Renal pelvis (tissue), 4 donors: ENCODE data around the gene DENND1A. TPM values are rescaled to one million over a fixed set of nuclear protein-coding genes. Genes with fewer than 3 reads are reported as not detected.

Source experiments
- DNase-seq: peaks from one replicate; pipeline ENCODE4 v3.0.0-alpha.2; 2013
- polyA plus RNA-seq, 3 donors: library from polyadenylated mRNA; unstranded; fragments of 120-200 nt; gene quantifications; one replicate each; pipeline ENCODE4 v1.2.1, GENCODE V29; 2013; ENCODE audit not compliant: insufficient read length in 3 of 3

DENND1A gene
- polyA plus RNA-seq, 3 donors = 21.6 to 23.3 (median 22.8) TPM

DNA sequence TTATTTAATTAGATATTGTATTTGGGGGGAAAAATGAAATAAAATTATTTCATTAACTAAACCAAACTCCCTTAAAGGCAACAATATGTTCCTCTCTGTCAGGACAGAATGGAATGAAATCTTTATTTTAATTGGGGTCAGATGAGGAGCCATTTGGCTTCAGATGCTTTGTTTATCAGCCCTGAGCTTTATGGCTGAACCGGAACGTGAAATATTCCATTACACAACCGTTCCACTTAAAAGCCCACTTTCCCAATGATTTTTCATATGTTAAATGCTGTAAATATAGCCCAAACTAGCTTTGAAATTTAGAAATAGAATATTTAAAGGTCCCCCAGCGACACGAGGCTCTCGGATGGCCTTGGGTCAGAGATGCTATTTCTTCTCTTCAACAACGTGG lies 424.4 kb downstream of the DENND1A start:
- no peak for DNase-seq

- no peak for DNase-seq
These were observed 429.6 kb downstream of the DENND1A start for GRCh38 chr9:123500336-123500735.

GRCh38 chr9:123497830-123498229 lies 432.1 kb downstream of the DENND1A start:
- DNase-seq = no peak

DNA sequence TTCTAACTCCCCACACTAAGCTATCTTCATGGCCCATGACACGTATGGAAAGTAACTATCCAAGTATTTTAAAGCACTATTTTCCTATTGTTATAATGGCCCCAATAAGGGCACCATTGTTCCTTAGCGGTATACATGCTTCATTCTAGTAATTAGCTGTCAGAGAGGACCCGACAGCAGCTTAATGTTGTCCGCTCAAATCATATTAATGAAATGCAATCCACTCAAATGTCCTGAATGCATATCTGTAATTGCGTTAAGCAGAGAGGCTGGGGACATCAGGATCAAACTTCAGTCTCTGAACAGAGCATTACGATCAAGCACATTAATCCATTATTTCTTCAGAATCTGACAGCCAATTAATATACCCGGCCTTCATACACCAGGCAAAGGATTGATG lies 434.2 kb downstream of the DENND1A start:
- no peak for DNase-seq

GRCh38 chr9:123493627-123494026 lies 436.3 kb downstream of the DENND1A start:
- no peak for DNase-seq

DNA sequence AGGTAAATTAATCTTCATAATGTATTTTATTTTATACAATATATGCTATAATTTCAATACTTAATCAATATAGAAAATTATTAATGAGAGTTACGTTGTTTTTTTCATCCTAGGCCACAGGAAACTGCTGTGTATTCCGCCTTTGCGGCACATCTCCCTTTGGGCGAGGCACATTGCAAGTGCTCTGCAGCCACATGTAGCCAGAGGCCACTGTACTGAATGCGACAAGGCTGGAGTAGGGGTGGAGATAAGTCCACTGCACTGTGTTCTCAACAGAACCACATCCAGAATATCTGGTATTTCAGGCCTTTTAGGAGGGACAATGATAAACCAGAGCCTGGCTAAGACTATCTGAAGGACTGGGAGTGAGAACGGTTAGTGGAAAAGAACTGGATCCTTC lies 439.2 kb downstream of the DENND1A start:
- DNase-seq = no peak

GRCh38 chr9:123488722-123489321 lies 441.1 kb downstream of the DENND1A start:
- DNase-seq = no peak

GRCh38 chr9:123487944-123488548 lies 441.9 kb downstream of the DENND1A start:
- no peak for DNase-seq

GRCh38 chr9:123486431-123486830 lies 443.5 kb downstream of the DENND1A start:
- DNase-seq = no peak

DNA sequence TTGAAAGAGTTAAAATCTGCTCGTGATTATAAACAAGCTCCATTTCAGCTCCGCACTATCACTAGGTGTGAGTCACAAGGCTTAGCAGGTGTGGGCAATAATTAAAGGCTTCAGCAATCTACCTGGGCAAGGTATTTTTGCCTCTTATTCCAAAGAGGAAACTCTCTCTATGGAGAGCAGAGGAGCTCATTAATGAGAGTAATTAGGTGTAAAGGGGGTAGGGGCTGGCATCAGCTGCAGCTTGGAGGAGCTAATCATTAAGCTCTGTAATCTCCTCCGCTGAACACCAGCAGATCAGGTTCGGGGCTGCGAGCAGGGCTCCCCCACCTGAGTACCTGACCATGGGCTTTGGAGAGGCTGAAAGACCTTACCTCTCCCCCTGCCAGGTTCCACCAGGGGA lies 444.7 kb downstream of the DENND1A start:
- no peak for DNase-seq

DNA sequence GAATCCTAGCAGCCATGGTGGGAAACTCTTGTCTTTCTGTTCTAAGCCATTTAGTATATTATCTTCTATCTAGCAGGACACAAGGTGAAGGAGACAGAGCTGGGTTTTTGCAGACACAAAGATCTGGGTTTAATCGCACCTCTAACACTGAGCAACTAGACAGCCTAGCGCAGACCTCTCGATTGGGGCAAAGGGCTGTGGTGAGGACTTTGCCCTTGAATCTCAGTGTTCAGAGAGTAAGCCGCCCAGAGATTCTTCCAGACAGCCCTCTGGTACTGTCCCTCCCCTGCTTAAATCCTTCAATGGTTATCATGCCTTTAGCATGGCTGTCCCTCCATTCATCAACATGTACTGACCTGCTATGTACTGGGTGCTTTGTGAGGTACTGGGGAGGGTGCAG lies 445.8 kb downstream of the DENND1A start:
- no peak for DNase-seq

DNA sequence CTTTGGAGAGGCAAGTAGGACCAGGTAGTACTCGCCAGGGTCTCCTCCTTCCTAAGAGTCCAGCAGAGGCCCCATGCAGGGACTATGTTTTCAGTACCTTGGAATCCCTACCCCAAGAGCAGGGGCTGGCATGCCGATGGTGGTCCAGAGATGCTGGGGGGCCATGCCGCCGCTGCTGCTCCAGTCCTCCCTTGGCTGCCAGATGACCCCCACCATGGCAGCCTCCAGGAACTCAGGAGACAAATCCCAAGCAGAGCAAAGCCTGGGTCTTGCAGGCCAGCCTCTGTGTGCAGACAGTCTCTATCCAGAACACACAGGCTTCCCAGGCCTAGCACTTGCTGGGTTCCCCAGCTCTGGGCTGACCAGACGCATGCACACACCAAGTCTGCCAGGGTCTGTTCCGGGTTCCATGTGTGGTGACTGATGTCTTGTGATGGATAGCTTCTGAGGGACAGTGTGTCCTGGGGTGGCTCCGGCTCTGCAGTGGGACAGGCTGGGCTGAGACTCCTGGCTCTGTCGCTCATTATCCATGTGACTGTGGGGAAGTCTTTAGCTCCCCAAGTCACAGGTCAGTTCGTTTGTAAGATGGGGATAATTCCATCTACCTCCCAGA lies 446.6 kb downstream of the DENND1A start:
- DNase-seq = no peak

DNA sequence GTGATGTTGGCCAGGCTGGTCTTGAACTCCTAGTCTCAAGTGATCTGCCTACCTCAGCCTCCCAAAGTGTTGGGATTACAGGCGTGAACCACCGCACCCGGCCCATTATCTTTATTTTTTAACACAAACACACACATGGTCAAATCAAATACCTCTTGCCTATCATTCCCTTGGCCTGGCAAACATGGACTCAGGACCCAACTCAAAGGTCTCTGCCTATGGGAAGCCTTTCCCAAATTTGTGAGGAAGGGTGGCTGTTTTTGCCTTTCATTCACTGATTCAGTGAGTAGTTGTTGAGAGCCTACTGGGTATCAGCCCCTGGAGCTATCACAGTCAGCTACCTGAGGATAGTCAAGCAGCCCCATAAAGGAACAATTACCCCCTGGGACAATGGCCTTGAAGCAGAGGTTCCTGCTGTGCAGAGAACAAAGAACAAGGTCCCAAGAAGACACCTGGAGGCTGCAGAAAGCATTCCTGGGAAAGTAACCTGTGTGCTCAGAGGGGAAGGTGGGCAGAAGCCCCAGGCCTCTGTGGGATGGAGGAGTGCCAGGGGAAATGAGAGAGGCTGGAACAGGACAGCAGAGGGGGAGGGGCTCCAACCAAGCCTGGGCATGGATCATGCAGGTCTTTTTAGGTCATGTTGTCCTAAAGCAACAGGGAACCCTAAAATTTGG lies 447.5 kb downstream of the DENND1A start:
- DNase-seq = no peak

- DNase-seq = no peak
These were observed 448.6 kb downstream of the DENND1A start for GRCh38 chr9:123481209-123481865.

GRCh38 chr9:123480791-123481190 lies 449.1 kb downstream of the DENND1A start:
- no peak for DNase-seq

DNA sequence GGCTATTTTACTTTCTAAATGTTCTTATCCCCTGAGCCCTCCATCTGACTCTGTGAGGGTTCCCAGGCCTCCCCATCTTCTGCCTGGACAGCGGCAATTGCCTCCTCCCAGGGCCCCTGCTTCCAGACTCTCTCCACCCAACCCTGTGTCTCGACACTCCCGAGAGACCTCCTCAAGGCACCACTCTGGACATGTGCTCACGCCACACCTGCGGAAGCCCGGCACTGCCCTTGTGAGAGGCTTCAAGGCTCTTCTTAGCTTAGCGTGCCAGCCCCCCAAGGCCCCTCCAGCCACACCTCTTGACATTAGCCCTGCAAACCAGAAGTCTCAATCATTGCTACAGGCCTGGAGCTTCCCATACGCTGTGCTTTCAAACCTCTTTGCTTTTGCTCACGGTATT lies 449.8 kb downstream of the DENND1A start:
- no peak for DNase-seq

DNA sequence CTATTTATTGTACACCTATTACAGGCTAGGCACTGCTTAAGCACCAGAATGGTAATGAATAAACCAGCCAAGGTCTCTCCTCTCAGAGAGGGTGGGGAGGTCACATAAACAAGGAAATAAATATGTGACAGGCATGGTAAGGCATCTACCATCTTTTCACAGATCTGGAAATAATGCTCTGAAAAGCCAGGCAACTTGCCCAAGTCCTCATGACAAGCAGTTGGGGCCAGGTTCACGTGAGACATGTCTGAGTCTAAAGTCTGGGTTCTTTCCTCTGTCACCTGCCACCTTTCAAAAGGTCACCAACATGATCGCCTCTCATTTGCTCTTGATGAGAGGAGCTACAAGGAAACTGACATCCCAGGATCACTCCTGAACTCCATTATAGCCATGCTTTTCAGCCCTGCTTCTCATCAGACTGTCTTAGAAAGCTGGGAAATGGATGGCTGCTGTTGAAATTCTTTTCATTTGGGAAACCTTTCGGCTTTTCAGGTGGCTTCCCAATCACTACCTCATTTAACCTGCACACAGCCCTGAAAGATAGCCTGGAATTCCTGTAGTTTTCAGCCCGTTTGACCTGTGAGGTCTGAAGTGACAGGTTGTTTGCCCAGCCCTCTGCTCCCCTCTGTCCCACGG lies 450.8 kb downstream of the DENND1A start:
- DNase-seq = no peak

DNA sequence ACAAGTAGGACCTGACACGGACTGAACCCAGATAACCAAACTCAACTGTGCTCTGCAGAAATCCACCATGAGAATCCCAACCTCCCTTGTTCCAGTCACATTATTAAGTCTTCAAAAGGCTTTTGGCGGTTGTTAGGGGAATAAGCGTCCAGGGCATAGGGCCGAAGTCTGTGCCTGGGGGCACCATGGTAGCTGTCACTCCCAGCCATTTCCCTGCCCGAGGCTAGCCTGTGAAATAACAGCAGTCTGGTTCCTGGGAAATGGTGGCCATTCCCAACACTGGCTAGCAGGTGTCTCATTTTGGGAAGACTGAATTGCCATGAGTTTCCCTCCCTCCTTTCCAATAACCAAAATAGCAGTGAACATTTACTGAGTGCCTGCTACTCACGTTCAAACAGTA lies 451.8 kb downstream of the DENND1A start:
- DNase-seq = no peak

DNA sequence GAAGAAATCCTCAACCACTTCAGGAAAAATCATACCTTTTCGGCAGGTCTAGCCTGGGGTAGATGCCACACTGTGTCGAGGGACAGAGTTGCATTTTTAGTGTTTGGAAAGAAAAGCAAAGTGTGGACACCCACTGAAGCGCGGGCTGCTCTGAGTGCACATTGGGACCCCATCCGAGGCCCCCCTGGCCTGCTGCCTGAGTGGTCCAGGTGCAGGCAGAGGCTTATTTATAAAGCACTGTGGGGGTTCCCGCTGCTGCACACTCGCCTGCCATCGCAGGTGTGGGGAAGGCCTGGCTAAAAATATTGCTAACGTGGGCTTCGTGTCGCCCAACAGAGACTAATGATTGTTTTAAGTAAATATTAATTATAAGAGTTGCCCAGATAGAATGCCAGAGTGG lies 454.5 kb downstream of the DENND1A start:
- DNase-seq = no peak

GRCh38 chr9:123472862-123473614 lies 456.9 kb downstream of the DENND1A start:
- no peak for DNase-seq

DNA sequence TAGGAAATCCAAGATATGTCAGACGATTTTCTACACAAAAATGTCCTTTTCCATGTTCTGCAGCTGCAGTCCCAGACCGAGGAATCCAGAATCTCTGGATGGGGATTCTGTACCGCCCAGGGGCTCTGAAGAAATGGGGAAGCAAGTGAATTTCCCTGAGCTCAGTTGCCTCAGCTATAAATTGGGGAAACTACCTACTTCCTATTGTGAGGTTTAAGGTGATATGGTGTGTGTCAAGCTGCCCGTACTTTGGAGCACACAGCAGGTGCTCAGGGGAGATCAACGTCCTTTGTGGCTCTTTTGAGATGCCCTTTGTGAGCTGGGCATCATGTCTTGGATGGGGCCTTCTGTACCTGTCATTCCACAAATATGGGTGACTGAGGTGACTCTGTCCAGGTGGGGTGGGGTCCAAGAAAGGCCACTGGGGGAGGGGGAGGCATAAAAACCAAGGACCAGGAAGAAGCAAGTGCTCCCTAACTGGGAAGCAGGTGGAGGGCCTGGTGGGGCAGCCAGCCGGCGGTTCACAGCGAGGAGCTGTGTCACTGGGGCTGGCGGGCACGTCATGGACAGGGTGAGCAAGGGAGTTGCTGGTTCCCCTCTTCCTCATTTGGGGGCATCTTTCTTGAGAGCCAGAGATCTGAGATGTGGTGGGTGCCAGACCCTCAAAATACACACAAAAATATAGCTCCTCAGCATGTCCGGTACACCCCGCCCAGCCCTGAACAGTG lies 457.9 kb downstream of the DENND1A start:
- DNase-seq = no peak
